Activated CD8-positive, alpha-beta memory T cell treated with anti-CD3 and anti-CD28 coated beads for 4 hours (primary cell): ENCODE results near the gene MTMR12.
"Not testable (repeated sequence)": the region's sequence is repeated elsewhere in the genome, so short reads cannot be mapped to it uniquely, and the experiment has no call there.

Experiments used
- DNase-seq, 2 donors: peaks; one replicate each; pipeline ENCODE4 v3.0.0-alpha.2; 2020; ENCODE audit warnings: low read depth in 2 of 2

Gene MTMR12

DNA sequence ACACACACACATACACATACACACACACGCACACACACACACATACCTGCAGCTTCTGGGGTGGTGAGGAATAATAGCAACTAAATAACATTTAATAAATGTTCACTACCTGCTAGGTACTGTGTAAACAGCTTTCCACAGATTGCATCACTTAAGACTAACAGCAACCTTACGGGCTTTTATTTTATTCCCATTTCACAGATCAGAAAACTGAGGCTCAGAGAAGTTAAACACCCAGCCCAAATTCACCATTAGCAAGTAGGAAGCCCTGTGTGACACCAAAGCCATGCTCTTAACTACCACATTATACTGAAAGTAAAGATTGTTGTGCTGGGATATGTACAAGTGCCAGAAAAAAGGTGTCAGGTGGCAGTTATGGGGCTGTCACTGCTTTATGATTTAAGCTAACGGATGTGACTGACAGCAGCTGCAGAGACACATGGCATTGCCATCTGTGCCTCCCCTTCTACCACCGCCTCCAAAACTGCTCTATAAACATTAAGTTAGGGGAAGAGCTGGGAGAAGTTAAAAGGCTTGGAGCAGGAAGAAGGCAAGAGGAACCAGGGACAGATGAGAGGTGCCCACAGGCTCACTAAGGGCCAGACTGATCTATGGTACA lies 13.6 kb downstream of the MTMR12 start:
- no peak for DNase-seq

DNA sequence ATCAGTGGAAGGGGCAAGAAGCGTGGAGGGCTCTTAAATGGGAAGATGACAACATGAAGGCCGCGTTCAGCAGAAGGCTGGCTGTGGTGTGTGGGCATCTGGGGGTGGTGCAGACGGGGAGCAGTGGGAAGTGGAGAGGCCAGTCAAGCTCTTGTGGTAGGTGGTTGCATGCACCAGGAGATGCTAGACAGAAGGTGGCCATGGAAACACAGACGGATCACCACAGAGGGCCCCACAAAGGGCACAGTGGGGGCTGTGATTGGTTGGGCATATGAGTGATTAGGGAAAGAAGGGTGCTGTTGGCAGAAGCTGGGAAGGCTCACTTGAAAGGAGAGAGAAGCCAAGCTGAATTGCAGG lies 14.7 kb downstream of the MTMR12 start:
- DNase-seq = no peak

DNA sequence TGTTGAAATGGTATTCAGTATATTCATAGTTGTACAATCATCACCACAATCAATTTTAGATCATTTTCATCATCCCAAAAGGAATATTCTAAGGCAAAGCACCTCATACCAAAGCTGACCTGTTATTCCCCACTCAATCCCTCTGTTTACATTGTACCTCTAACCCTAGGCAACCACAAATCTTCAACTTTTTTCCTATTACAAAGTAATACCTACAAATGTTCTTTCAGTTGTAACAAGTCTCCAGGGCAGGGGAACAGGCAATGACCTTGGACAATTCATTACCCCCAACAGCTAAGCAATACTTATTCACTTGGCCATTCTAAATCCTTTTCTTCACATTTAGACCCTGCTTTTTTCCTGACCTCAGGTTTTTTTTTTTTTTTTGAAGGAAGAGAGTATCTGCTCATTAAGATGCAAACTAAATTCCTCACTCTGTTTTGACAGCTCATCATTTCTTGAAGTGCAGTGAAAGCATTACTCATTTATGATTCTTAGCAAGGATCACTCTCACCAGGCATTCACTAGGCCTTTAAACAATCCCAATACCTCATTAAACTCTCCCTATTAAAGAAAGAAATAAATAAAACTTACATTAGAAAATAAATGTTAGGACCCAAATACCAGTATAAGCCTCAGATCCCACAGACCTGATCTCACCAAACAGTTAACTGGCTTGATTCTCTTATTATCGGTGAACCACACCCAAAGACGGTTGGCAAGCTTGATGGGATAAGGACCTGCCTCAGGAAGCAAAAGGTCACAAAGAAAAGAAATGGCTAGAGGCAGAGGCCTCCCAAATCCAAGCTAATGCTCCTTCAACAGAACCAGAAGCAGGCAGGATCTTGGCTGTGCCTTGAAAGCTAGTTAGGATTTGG lies 15.3 kb downstream of the MTMR12 start:
- DNase-seq = no peak

DNA sequence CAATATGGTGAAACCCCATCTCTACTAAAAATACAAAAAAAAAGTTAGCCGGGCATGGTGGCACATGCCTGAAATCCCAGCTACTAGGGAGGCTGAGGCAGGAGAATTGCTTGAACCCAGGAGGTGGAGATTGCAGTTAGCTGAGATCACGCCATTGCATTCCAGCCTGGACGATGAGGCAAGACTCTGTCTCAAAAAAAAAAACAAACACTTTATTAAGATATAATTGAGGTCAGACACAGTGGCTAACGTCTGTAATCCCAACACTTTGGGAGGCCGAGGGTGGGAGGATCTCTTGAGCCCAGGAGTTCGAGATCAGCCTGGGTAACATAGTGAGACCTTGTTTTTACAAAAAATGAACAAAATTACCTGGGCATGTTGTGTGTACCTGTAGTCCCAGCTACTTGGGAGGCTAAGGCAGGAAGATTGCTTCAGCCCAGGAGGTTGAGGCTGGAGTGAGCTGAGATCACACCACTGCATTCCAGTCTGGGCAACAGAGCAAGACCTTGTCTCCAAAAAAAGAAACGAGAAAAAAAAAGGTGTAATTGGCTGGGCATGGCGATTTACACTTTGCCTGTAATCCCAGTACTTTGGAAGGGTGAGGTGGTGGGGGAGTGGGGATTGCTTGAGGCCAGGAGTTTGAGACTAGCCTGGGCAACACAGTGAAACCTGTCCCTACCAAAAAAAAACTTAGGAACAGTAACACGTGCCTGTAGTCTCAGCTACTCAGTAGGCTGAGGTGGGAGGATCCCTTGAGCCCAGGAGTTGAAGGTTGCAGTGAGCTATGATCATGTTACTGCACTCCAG lies 16.6 kb downstream of the MTMR12 start:
- DNase-seq = not testable (repeated sequence)

- DNase-seq = no peak
Observed at GRCh38 chr5:32291591-32291990, 21.1 kb downstream of the MTMR12 start.

GRCh38 chr5:32290922-32291321 lies 21.8 kb downstream of the MTMR12 start:
- DNase-seq = no peak

DNA sequence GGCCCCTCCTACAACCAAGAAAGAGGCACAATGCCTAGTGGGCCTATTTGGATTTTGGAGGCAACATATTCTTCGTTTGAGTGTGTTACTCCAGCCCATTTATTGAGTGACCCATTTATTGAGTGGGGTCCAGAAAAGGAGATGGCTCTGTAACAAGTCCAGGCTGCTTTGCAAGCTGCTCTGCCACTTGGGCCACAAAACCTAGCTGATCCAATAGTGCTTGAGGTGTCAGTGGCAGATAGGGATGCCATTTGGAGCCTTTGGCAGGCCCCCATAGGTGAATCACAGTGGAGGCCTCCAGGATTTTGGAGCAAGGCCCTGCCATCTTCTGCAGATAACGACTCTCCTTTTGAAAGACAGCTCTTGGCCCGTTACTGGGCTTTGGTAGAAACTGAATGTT lies 22.2 kb downstream of the MTMR12 start:
- DNase-seq = not testable (repeated sequence)

- not testable (repeated sequence) for DNase-seq
Observed at GRCh38 chr5:32289986-32290385, 22.8 kb downstream of the MTMR12 start.

- not testable (repeated sequence) for DNase-seq
Observed at GRCh38 chr5:32288135-32288534, 24.6 kb downstream of the MTMR12 start.

DNA sequence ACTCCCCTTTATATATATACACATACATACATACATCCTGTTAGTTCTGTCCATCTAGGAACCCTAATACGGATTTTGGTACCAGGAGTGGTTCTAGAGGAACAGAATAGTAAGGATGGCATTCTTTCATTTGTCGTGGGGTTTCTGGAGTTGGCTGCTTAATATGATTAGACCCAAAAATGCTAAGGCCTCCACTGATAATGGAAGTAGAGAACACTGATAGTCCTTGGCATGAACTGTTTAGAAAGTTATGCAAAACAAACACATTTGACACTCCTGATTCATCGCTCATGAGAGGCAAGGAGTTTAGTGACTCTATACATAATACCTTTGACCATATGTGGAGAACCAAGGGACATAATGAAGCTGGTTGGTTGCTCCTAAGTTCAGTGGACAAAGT lies 25.2 kb downstream of the MTMR12 start:
- DNase-seq = not testable (repeated sequence)

DNA sequence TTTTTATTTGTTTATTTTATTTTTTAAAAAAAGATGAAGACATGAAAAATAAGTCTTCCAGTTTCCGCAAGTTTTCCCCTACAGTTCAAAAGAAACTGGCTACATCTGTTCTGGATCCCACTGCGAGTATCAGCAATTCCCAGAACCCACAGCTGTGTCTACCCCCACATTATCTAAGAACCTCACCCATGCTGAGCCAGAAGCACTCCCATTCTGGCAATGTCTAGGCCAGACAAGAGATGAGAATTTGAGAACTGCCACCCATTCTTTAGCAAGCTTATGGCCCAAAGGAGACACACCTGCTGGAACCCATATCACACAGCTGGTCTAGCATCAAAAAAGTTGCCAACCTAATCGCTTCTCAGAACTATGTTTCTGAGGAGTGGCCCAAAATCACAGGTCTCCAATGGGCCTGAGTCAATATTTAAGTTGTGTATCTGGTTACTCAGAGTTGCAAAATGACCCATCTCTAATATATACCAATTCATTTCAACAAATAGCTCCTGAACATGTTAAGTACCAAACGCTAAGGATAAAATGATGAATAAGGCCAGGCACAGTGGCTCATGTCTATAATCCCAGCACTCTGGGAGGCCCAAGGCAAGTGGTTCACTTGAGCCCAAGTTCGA lies 27.1 kb downstream of the MTMR12 start:
- no peak for DNase-seq

DNA sequence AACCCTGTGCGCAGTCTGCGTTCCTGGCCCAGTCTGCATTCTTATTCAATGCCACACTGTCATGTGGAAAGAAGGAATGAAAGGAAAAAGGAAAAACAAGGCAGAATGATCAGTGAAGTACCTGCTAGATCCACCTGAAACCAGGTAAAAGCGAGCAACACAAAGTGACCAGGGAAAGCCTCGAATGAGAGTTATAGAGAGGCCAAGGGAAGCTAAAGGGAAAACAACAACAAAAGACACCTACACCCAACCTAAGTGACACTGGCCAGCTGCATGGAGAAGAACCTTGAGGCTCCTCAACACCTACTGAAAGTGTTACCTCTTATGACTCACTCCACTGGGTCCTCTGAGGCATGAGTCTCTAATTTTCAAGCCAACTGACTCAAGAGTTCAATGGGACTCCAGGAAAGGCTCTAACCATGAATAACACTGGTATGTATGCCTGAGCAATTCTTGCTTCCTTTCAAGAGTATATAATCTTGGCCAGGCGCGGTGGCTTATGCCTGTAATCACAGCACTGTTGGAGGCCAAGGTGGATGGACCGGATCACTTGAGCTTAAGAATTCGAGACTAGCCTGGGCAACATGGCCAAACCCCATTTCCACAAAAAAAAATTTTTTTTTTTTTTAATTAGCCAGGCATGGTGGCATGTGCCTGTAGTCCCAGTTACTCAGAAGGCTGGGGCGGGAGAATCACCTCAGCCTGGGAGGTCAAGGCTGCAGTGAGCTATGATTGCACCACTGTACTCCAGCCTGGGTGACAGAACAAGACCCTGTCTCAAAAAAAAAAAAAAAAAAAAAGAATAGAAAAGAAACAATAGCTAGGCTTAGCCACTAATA lies 29.0 kb downstream of the MTMR12 start:
- no peak for DNase-seq

- DNase-seq = no peak
Observed at GRCh38 chr5:32283061-32283460, 29.7 kb downstream of the MTMR12 start.

DNA sequence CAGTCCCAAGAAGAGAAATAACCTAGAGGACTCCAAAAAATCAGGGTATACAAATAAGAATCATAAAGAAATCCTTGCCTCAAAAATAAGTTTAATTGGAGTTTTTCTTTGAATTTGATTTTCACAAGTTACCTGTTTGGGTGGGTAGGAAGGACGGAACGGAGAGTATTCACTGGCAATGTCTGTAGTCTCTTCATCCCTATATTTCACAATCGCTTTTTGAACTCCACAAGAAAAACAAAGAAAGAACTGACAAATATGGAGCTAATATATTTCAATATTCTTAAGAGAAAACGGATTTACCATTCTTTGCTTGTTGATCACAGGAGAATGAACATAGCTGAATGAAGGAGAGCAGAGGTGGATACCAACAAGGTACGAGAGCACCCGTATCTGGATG lies 30.1 kb downstream of the MTMR12 start:
- no peak for DNase-seq

DNA sequence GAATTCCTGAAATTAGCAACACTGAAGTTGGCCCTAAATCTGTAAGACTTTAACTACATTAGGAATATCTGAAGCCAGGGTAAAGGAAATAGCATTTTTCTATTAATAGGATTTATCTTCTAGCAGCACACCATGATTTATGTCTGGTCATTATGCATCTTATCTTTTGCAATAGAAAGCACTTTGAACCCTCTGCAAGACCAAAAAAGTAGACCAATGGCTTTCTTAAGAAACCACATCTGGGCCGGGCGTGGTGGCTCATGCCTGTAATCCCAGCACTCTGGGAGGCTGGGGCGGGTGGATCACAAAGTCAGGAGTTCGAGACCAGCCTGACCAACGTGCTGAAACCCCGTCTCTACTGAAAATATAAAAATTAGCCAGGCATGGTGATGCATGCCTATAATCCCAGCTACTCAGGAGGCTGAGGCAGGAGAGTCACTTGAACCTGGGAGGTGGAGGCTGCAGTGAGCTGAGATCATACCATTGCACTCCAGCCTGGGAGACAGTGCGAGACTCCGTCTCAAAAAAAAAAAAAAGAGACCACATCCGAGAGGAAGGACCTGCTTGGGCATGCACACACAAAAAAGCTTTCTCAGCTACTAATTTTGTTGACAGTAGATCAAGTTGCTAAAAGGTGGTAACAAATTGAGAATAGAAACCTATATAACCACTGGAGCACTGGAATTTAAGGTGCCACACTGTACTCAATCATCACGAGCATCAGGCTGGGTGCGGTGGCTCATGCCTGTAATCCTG lies 31.2 kb downstream of the MTMR12 start:
- DNase-seq = not testable (repeated sequence)

DNA sequence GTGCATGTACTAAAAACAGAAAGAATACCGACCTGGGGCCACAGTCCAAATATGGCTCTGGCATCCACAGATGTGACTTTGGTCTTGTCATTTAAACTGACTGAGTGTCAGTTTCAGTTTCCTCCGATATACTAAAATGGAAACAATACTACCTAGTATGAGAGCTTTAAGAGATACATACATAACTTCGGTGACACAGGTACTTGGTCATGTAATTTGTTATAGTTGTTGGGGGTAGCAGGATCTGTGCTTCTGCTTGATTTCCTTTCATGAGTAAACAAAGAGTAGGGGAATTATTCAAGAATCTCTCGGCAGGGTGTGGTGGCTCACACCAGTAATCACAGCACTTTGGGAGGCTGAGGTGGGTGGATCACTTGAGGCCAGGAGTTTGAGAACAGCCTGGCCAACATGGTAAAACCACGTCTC lies 32.1 kb downstream of the MTMR12 start:
- no peak for DNase-seq

DNA sequence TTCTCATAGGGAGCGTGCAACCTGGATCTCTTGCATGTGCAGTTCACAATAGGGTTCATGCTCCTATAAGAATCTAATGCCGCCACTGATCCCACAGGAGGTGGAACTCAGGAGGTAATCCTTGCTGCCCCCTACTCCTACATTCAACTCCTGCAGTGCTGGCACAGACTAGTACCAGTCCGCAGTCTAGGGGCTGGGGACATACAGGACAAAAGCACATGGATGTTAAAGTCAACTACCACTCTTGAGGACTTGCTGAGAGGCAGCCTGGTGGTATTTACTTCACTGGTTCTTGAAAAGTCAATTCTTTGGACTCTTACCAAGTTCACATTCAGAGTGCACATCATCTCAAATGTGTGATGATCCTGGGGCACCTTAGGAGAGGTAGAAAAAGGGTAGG lies 33.0 kb downstream of the MTMR12 start:
- no peak for DNase-seq

GRCh38 chr5:32279223-32279622 lies 33.5 kb downstream of the MTMR12 start:
- DNase-seq = no peak

- DNase-seq = no peak
Observed at GRCh38 chr5:32278406-32278805, 34.3 kb downstream of the MTMR12 start.

DNA sequence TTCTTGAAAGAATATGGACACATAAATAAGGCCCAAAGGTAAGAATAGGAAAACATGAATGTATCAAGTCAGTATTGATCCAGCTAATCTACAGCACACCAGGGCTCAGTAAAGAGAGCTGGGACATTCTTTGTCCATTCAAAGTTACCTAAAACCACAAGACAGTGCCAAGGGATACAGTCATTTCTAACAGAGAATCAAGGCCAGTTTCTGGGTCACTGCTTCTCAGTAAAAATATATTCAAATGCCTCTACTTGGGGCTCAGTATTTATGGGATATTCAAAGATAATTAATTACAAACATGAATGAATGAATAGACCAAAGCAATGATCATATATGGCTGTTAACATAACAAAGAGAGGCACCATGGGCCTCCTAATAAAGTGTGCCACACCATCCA lies 34.9 kb downstream of the MTMR12 start:
- DNase-seq = no peak
